AG09309 (cell line): ENCODE results near the gene VDR.

ENCODE experiments used
- DNase-seq: peaks from one replicate; pipeline ENCODE4 v3.0.0-alpha.2; 2010; ENCODE audit warnings: low read depth
- H3K4me3 ChIP-seq: 2 replicates; pipeline ENCODE4 v1.5.1; 2011; ENCODE audit warnings: mild to moderate bottlenecking, low read depth, low read length, moderate library complexity; ENCODE audit not compliant: control insufficient read depth
- CTCF ChIP-seq: IDR thresholded peaks from 2 replicates; pipeline ENCODE4 v1.5.1; 2011; ENCODE audit warnings: mild to moderate bottlenecking, low read depth, low read length, inconsistent platforms; ENCODE audit not compliant: insufficient read depth, control insufficient read depth; ENCODE audit errors: missing control alignments

VDR gene

DNA sequence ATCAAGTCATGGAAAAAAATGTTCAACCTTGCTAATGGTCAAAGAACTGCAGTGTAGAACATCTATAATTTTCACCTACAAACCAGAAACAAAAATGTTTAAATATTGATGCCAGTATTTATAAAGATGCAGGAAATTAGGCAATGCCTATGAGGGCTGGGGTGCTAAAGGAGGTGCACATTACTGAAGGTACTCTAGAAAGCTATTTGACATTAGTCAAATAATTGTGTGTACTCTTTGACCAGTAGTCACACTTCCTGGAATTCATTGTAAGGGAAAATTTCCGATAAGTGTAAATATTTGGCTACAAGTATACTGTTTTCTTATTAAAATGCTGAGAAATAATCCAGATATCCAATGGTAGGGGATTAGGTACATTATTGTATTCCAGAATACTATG, 48.7 kb downstream of the VDR start:
- H3K4me3 ChIP-seq: no peak overlapping the region
- no peak for DNase-seq
- TF ChIP-seq CTCF: no peak

DNA sequence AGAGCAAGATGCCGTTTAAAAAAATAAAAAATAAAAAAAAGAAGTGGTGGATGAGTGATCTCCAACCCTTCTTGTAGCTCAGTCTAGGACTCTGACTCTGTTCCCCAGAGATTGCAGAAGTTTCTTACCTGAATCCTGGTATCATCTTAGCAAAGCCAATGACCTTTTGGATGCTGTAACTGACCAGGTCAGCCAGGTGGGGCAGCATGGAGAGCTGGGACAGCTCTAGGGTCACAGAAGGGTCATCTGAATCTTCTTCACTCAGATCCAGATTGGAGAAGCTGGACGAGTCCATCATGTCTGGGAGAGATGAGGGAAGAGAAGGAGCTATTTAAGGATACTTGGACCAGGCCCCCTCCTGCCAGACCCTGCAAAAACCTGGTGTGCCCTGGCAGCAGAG, 49.3 kb downstream of the VDR start:
- TF ChIP-seq CTCF: no peak
- H3K4me3 ChIP-seq: no peak overlapping the region
- DNase-seq: no peak

DNA sequence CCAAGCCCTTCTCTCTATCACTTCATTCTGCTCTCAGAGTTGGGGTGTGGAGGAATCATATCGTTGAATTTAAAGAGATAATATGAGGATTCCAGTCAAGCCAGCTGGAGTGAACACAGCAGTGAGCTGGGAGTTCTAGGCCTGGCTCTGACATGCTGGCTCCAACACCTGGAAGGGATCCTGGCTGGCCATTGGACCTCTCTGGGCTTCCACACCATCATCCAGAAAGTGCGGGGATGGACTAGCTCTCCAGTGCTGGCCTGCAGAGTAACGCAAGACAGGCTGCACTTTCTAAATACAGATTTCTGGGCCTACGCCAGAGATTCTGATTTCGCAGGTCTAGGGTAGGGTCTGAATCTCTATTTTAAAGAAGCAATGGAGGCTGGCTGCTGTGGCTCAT, 50.3 kb downstream of the VDR start:
- no peak overlapping the region for H3K4me3 ChIP-seq
- no peak for DNase-seq
- TF ChIP-seq CTCF: no peak

GRCh38 chr12:47852096-47852571, 52.7 kb downstream of the VDR start:
- no peak for TF ChIP-seq CTCF
- H3K4me3 ChIP-seq: no peak overlapping the region

DNA sequence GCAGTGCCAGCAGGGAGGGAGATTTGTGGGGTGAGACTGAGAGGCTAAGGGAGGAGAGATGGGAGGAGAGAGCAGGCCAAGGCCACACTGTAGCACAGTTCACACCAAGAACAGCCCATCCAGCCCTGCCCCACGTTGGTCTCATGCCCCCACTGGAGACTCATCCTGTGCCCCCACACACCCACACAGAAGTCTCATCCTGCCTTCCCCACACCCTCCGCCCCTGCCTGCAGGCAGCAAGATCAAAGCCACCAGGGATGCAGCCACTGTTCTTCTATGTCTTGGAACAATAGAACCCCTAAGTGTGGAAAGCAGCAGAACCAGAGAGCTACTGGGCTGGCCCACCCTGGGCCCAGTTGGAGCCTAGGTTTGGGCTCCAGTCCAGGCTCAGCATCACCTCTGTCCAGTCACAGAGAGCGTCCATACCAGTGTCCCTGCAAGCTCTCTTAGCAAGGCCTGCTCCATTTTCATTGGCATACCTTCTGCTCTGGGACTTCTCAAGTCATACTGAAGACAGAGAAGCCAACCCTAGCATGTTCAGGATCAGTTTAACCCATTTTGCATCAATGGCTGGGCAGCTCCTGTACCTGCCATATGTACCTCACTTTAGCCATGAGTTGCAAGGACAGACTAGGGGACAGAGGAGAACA, 53.4 kb downstream of the VDR start:
- DNase-seq: no peak
- H3K4me3 ChIP-seq: no peak overlapping the region
- no peak for TF ChIP-seq CTCF

More at GRCh38 chr12:47852096-47852571, 52.7 kb downstream of the VDR start:
- DNase-seq: no peak

DNA sequence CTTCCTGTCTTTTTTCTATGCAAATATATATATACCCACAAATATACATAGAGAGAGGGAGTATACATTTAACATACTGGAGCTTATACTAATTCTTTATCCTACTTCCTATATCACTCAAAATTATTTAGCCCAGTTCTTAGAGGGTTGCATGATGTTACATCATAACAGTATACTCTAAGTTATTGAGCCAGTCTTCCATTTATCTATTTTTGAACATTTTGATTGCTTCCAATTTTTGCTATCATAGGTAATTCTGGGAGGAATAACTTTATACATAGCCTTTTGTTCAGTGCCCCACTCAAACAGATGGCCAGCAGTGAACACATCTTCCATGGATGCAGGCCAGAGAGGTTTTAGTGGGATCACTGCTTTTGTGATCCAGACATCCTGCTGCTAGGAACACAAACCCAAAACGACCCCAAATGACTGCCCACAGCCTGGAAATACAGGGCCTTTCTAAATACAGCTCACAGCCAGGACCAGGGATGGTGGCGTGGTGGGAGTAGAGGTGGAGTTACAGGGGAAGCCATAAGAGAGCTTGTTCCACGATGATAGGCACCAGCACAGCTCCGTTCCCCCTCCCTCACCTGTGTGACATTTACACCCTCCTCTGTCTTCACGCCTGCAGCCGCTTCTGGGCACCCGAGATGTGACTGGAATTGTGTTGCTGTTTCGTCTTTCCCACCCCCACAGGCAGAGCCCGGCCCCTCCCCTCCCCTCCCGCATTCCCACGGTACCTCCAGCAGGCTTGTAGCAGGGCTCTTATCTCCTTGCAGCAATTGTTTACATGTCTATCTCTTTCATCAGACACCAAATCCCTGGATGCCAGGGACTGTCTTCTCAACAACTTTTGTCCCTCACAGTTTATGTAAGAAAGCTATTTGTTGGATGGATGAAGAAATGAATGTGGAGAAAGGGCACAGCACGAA, 54.4 kb downstream of the VDR start:
- no peak overlapping the region for H3K4me3 ChIP-seq
- no peak for DNase-seq
- TF ChIP-seq CTCF: no peak
